ENCODE results near the gene MAP1LC3B. TPM values are rescaled to one million over a fixed set of nuclear protein-coding genes. Genes with fewer than 3 reads are reported as not detected.

The MAP1LC3B gene
- total RNA-seq, 6 experiments from 2014 or later: 81.3 to 112 (median 85.4) TPM

DNA sequence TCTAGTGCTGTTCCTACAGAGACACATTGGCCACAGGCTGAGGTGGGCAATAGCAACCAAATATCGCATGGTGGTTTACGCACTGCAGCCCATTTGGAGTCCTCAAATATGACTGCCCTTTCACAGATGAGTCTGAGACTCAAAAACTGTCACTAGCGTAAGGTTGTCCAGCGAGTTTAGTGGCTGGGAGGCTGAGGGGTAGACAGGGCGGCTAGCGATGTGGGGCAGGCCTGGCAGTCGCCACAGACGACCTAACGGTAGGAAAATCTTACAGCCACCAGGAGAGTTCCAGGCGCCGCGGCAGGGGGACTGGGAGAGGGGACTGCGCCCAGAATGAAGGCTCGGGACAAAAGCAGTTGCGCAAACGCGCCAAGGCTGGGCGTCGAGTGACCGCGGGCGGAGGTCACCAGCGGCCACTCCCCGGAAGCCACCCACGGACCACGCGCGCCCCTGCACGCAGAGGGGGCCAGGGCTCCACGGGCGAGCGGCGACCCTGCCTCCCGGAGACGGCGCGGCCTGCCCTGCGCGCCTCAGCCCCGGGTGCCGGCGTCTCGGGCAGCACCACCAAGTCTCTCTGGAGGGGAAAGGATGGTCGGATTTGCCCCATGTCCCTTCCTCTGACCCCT lies 699 bp upstream of the MAP1LC3B start:
- peaks cover 12% of the 10 kb centered on the region for H3K36me3 Mint-ChIP-seq (ENCODE audit: low read depth)
- no peak for DNase-seq

DNA sequence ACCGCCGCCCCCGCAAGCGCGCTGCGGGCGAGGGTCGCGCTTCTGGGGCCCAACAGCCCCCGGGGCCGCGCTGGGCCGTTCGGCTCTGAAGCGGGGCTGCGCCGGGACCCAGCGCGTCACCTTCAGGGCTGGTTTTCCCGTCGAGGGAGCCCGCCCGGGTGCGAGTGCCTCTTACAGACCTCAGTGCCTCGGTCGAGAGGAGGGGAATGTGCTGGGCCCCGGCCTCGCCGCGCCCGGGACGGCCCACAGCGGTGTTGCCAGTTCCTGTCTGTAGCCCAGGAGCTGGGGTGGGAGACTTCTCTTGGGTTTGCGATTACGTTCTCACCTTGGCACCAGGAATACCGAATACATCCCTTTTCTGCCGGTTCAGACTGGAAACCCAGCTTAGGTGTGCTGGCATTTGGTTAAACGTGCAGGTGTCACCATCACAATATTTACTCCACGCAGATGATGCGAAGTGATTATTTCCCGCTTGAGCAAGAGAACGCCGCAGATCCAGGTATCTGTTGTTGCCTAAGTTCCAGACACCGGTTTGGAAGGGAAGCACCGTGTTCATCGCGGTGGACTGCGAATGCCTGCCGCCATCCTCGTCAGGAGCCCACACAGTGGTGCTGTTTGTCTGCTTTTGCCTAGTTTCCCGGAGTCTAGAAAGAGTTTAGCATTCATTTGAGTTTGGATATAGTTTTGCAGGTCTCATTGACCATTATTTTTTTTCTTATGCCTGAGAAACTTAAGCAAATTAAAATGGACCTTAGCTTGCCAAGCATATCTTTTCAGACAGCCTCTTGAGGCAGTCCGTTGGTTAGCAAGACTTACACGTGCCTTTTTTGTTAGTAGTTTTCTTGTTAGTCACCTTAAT lies 914 bp downstream of the MAP1LC3B start:
- Mint-ChIP-seq H3K36me3 (ENCODE audit: low read depth) (peaks cover 12% of the 10 kb centered on the region), H3K4me3 (peak overlapping the region; percentile 95), H3K9me3 (no peaks in the 10 kb centered on the region), H3K27me3 (ENCODE audit: insufficient read depth) (peaks cover 7% of the 10 kb centered on the region), H3K27ac (peak overlapping the region; percentile 90), H3K4me1 (ENCODE audit: low read depth) (peaks cover 44% of the 10 kb centered on the region)
- DNase-seq: peak; percentile 53
- TF ChIP-seq, protein P1, sequence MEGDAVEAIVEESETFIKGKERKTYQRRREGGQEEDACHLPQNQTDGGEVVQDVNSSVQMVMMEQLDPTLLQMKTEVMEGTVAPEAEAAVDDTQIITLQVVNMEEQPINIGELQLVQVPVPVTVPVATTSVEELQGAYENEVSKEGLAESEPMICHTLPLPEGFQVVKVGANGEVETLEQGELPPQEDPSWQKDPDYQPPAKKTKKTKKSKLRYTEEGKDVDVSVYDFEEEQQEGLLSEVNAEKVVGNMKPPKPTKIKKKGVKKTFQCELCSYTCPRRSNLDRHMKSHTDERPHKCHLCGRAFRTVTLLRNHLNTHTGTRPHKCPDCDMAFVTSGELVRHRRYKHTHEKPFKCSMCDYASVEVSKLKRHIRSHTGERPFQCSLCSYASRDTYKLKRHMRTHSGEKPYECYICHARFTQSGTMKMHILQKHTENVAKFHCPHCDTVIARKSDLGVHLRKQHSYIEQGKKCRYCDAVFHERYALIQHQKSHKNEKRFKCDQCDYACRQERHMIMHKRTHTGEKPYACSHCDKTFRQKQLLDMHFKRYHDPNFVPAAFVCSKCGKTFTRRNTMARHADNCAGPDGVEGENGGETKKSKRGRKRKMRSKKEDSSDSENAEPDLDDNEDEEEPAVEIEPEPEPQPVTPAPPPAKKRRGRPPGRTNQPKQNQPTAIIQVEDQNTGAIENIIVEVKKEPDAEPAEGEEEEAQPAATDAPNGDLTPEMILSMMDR (IDR thresholded peaks at IDR 0.05): no peak; the same call in 1 of the 2 replicates

More for the DNA sequence above, 699 bp upstream of the MAP1LC3B start:
- TF ChIP-seq, protein P1 (IDR thresholded peaks at IDR 0.05): no peak
- Mint-ChIP-seq H3K4me3 (peak overlapping the region; percentile 81), H3K27ac (peak overlapping the region; percentile 92), H3K9me3 (no peaks in the 10 kb centered on the region), H3K27me3 (ENCODE audit: insufficient read depth) (peaks cover 7% of the 10 kb centered on the region), H3K4me1 (ENCODE audit: low read depth) (peaks cover 58% of the 10 kb centered on the region)

DNA sequence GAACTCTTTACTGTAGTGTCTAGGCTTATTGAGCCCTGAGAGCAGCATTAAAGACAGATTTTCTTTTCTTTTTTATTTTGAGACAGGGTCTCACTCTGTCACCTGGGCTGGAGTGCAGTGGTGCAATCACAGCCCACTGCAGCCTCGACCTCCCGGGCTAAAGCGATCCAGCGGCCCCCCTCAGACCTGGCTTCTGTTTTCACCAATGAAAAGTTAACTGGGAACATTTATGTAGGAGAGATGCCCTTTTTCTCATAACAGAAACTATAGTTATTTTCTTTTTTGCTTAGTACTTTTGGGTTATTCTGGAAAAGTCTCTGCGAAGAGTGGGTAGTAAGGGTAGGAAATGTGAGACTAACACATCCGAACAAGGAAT lies 1.5 kb downstream of the MAP1LC3B start:
- Mint-ChIP-seq H3K27me3 (ENCODE audit: insufficient read depth) (peaks cover 7% of the 10 kb centered on the region), H3K27ac (peak overlapping the region; percentile 90), H3K4me1 (ENCODE audit: low read depth) (peaks cover 38% of the 10 kb centered on the region), H3K4me3 (peak overlapping the region; percentile 95), H3K36me3 (ENCODE audit: low read depth) (peaks cover 12% of the 10 kb centered on the region), H3K9me3 (no peaks in the 10 kb centered on the region)
- TF ChIP-seq, protein P1 (IDR thresholded peaks at IDR 0.05): no peak
- DNase-seq: no peak

DNA sequence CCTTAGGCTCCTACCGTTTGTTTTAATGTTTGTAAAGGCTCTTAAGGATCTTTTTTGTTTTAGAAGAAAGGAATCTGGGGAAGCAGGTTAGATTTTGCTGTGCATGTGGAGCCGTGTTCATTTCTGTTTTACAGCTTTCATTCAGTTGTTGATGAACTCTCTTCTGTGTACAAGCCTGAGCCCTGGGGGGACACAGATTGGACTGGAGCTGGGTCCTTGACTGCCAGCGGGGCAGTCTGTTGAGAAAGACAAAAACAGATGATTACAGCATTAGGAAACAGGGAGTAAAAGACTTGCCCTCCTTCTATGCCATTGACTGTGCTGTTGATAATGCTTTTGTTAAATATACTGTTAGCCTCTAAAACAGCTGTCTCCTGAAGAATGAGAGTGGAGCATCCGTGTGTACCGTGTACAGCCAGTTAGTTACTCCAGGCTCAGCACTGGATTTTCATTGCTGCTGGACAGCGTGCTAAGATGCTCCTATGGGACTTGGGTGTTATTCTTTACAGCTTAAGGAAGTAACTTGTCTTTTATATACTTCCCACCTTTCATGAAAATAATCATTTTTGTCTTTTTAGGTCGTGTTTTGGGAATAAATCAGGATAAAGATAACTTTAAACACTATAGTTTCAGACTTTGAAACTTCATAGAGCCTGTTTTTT lies 3.2 kb downstream of the MAP1LC3B start:
- H3K36me3 Mint-ChIP-seq (ENCODE audit: low read depth): peaks cover 19% of the 10 kb centered on the region
- DNase-seq: no peak
- H3K4me3 Mint-ChIP-seq: no peak overlapping the region

More for the DNA sequence above, 3.2 kb downstream of the MAP1LC3B start:
- TF ChIP-seq, protein P1 (IDR thresholded peaks at IDR 0.05): no peak
- no peaks in the 10 kb centered on the region for H3K9me3 Mint-ChIP-seq
- peaks cover 29% of the 10 kb centered on the region for H3K4me1 Mint-ChIP-seq (ENCODE audit: low read depth)
- no peak overlapping the region; the same call in 1 of the 2 replicates for H3K27ac Mint-ChIP-seq
- peaks cover 7% of the 10 kb centered on the region for H3K27me3 Mint-ChIP-seq (ENCODE audit: insufficient read depth)

Data from HFFc6 (cell line).